Tibial nerve (tissue), 4 donors: ENCODE measurements around the gene COG5. TPM values are rescaled to one million over a fixed set of nuclear protein-coding genes. Genes with fewer than 3 reads are reported as not detected.

Experiments
- DNase-seq, 2 donors: peaks; one replicate each; pipeline ENCODE4 v3.0.0-alpha.2; 2019; ENCODE audit warnings: low spot score in 2 of 2
- H3K27ac ChIP-seq, 4 donors: fragments of 200-600 bp; sonication (generic) in 3 of 4; one replicate each; pipeline ENCODE4 v1.5.1; 2017 to 2019; ENCODE audit warnings: mild to moderate bottlenecking in 1 of 4
- H3K27me3 ChIP-seq, 2 donors: fragments of 200-600 bp; sonication (generic) in 1 of 2; one replicate each; pipeline versions ENCODE4 v1.5.1 to v1.6.0; 2017 to 2019
- H3K36me3 ChIP-seq, 3 donors: fragments of 200-600 bp; sonication (generic); one replicate each; pipeline ENCODE4 v1.5.1; 2018 to 2019
- H3K4me1 ChIP-seq, 4 donors: fragments of 200-600 bp; sonication (generic) in 3 of 4; one replicate each; pipeline ENCODE4 v1.5.1; 2017 to 2019
- H3K4me3 ChIP-seq, 4 donors: fragments of 200-600 bp; sonication (generic) in 3 of 4; one replicate each; pipeline ENCODE4 v1.5.1; 2017 to 2019; ENCODE audit warnings: mild to moderate bottlenecking in 1 of 4, moderate library complexity in 1 of 4
- H3K9me3 ChIP-seq, 4 donors: fragments of 200-600 bp; sonication (generic) in 3 of 4; one replicate each; pipeline ENCODE4 v1.5.1; 2017 to 2019
- CTCF ChIP-seq, 5 experiments: fragments of 200-600 bp in 3 of 5; fragments of 450-650 bp in 2 of 5; sonication (generic) in 3 of 5; IDR thresholded peaks; one replicate each; pipeline ENCODE4 v1.5.1; 2016 to 2019; ENCODE audit warnings: antibody characterized with exemption in 5 of 5, mild to moderate bottlenecking in 3 of 5, moderate library complexity in 2 of 5
- EP300 ChIP-seq, 2 donors: sonication (generic); formaldehyde crosslinking; IDR thresholded peaks; one replicate each; pipeline ENCODE4 v1.6.1; 2017; ENCODE audit warnings: antibody characterized with exemption in 2 of 2, mild to moderate bottlenecking in 1 of 2
- POLR2A ChIP-seq, 2 donors: fragments of 450-650 bp; IDR thresholded peaks; one replicate each; pipeline ENCODE4 v1.6.1; 2017; ENCODE audit warnings: antibody characterized with exemption in 2 of 2, mild to moderate bottlenecking in 2 of 2, moderate library complexity in 2 of 2
- WGBS, 2 donors: methylation state at CpG; one replicate each; pipeline ENCODE4 v1.1.5; 2018; 5-methylcytosine and 5-hydroxymethylcytosine counted together
- total RNA-seq, 4 donors: library from RNA; depleted of rRNA; stranded (reverse); fragments of >200 nt; gene quantifications; one replicate each; pipeline ENCODE4 v1.1.0, GENCODE V29; 2016

Gene COG5
- total RNA-seq, 4 donors from 2014 or later: 26.7 to 35.7 (median 32.6) TPM

- Histone ChIP-seq H3K27me3 (no peaks in the 10 kb centered on the region), H3K27ac (no peak overlapping the region), H3K4me1 (no peaks in the 10 kb centered on the region), H3K4me3 (no peak overlapping the region), H3K9me3 (peaks cover 0 to 12% (median 0%) of the 10 kb centered on the region in 4 donors), H3K36me3 (peaks cover 0 to 9% (median 0%) of the 10 kb centered on the region in 3 donors)
- no peak for DNase-seq
- WGBS, 2 donors: 97 to 98% methylated on average over 4 of the region's 4 CpGs
- TF ChIP-seq EP300 (IDR thresholded peaks at IDR 0.05): no peak
- no peak for TF ChIP-seq CTCF (IDR thresholded peaks at IDR 0.05)
- TF ChIP-seq POLR2A (IDR thresholded peaks at IDR 0.05): no peak
These were observed 219.4 kb downstream of the COG5 start for GRCh38 chr7:107344286-107344685.

- no peak for DNase-seq
- no peak for TF ChIP-seq POLR2A (IDR thresholded peaks at IDR 0.05)
- no peak for TF ChIP-seq EP300 (IDR thresholded peaks at IDR 0.05)
- no peak for TF ChIP-seq CTCF (IDR thresholded peaks at IDR 0.05)
- Histone ChIP-seq H3K36me3 (peaks cover 0 to 11% (median 0%) of the 10 kb centered on the region in 3 donors), H3K27ac (no peak overlapping the region), H3K9me3 (peaks cover 0 to 31% (median 4%) of the 10 kb centered on the region in 4 donors), H3K4me3 (no peak overlapping the region), H3K4me1 (no peaks in the 10 kb centered on the region), H3K27me3 (no peaks in the 10 kb centered on the region)
- WGBS, 2 donors: 96 to 98% methylated on average over 1 of the region's 1 CpG
These were observed 225.6 kb downstream of the COG5 start for GRCh38 chr7:107338080-107338479.

GRCh38 chr7:107332488-107333269 lies 231.0 kb downstream of the COG5 start:
- no peaks in the 10 kb centered on the region for H3K27me3 ChIP-seq
- no peak overlapping the region for H3K4me3 ChIP-seq
- no peak for DNase-seq
- H3K36me3 ChIP-seq: peaks cover 0 to 9% (median 0%) of the 10 kb centered on the region in 3 donors
- no peak for TF ChIP-seq EP300 (IDR thresholded peaks at IDR 0.05)
- TF ChIP-seq CTCF (IDR thresholded peaks at IDR 0.05): no peak
- no peak for TF ChIP-seq POLR2A (IDR thresholded peaks at IDR 0.05)
- no peak overlapping the region for H3K27ac ChIP-seq
- WGBS, 2 donors: 76 to 81% methylated on average over 4 of the region's 4 CpGs
- H3K9me3 ChIP-seq: peaks cover 0 to 9% (median under 1%) of the 10 kb centered on the region in 4 donors
- H3K4me1 ChIP-seq: no peaks in the 10 kb centered on the region

- H3K27ac ChIP-seq: no peak overlapping the region
- no peak overlapping the region for H3K4me3 ChIP-seq
- H3K27me3 ChIP-seq: no peaks in the 10 kb centered on the region
- TF ChIP-seq EP300 (IDR thresholded peaks at IDR 0.05) (no peak), CTCF (IDR thresholded peaks at IDR 0.05) (no peak)
- DNase-seq: no peak
- no peaks in the 10 kb centered on the region for H3K4me1 ChIP-seq
- peaks cover 0 to 9% (median 3%) of the 10 kb centered on the region in 4 donors for H3K9me3 ChIP-seq
- peaks cover 0 to 16% (median 0%) of the 10 kb centered on the region in 3 donors for H3K36me3 ChIP-seq
These were observed 233.2 kb downstream of the COG5 start for GRCh38 chr7:107330478-107330877.

GRCh38 chr7:107327986-107328569 lies 235.6 kb downstream of the COG5 start:
- no peak for DNase-seq
- Histone ChIP-seq H3K4me1 (no peaks in the 10 kb centered on the region), H3K9me3 (peaks cover 0 to 9% (median 3%) of the 10 kb centered on the region in 4 donors), H3K4me3 (no peak overlapping the region), H3K27me3 (no peaks in the 10 kb centered on the region), H3K27ac (no peak overlapping the region), H3K36me3 (peaks cover 0 to 24% (median 0%) of the 10 kb centered on the region in 3 donors)
- TF ChIP-seq EP300 (IDR thresholded peaks at IDR 0.05) (no peak), CTCF (IDR thresholded peaks at IDR 0.05) (no peak), POLR2A (IDR thresholded peaks at IDR 0.05) (no peak)
